Parathyroid adenoma (tissue), 2 donors: Measurements from ENCODE around the gene ASGR2.
"Not testable (repeated sequence)": the region's sequence is repeated elsewhere in the genome, so short reads cannot be mapped to it uniquely, and the experiment has no call there.

ENCODE experiments used
- H2AFZ ChIP-seq: fragments of 300-600 bp; sonication (generic); one replicate; pipeline ENCODE4 v1.7.0; 2017; ENCODE audit warnings: antibody characterized with exemption, mild to moderate bottlenecking
- H3K27ac ChIP-seq: fragments of 300-600 bp; sonication (generic); one replicate; pipeline ENCODE4 v1.7.0; 2017
- H3K27me3 ChIP-seq: fragments of 300-600 bp; sonication (generic); one replicate; pipeline ENCODE4 v1.7.0; 2017; ENCODE audit warnings: low read length; ENCODE audit not compliant: control insufficient read depth, insufficient read depth
- H3K36me3 ChIP-seq: fragments of 300-600 bp; sonication (generic); one replicate; pipeline ENCODE4 v1.7.0; 2017; ENCODE audit warnings: low read length; ENCODE audit not compliant: control insufficient read depth, insufficient read depth
- H3K4me1 ChIP-seq: fragments of 300-600 bp; sonication (generic); one replicate; pipeline ENCODE4 v1.7.0; 2017; ENCODE audit warnings: control low read depth
- H3K4me2 ChIP-seq: fragments of 300-600 bp; sonication (generic); one replicate; pipeline ENCODE4 v1.7.0; 2017; ENCODE audit warnings: low read length
- H3K4me3 ChIP-seq: fragments of 300-600 bp; sonication (generic); one replicate; pipeline ENCODE4 v1.7.0; 2017; ENCODE audit warnings: low read depth, low read length
- H3K79me2 ChIP-seq: fragments of 300-600 bp; sonication (generic); one replicate; pipeline ENCODE4 v1.7.0; 2017; ENCODE audit warnings: control low read depth
- H3K9ac ChIP-seq: fragments of 300-600 bp; sonication (generic); one replicate; pipeline ENCODE4 v1.7.0; 2017; ENCODE audit warnings: mild to moderate bottlenecking
- H3K9me3 ChIP-seq: fragments of 300-600 bp; sonication (generic); one replicate; pipeline ENCODE4 v1.7.0; 2017; ENCODE audit warnings: low read length; ENCODE audit not compliant: control insufficient read depth
- TF ChIP-seq, protein P1 (sequence below): fragments of 300-600 bp; sonication (generic); IDR thresholded peaks from one replicate; pipeline ENCODE4 v1.7.0; 2017; ENCODE audit warnings: antibody characterized with exemption, mild to moderate bottlenecking
- donor health status: primary hyperparathyroidism.

ASGR2 gene

DNA sequence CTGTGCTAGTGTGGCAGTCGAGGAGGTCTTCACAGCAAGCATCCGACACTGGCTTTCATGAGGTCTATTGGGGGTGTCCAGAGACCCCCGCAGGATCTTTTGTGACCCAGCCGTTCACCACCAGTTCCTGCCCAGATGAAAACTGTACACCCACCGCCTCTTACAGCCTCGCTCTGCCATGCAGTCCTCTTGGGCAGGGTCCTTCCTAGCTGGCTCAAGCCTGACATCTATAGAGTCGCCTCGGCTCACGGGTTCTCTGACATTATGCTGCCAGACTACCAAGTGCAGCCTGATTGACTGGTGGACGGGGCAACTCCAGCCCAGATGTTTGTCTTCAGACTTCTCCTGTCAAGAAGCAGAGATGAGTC is 20.0 kb downstream of the ASGR2 start:
- Histone ChIP-seq H3K27me3 (no peaks in the 10 kb centered on the region), H3K4me3 (no peak overlapping the region), H3K79me2 (no peaks in the 10 kb centered on the region), H3K4me1 (no peaks in the 10 kb centered on the region), H2AFZ (no peak overlapping the region), H3K36me3 (no peaks in the 10 kb centered on the region), H3K4me2 (no peak overlapping the region), H3K9ac (no peak overlapping the region), H3K9me3 (no peaks in the 10 kb centered on the region), H3K27ac (no peak overlapping the region)
- TF ChIP-seq, protein P1, sequence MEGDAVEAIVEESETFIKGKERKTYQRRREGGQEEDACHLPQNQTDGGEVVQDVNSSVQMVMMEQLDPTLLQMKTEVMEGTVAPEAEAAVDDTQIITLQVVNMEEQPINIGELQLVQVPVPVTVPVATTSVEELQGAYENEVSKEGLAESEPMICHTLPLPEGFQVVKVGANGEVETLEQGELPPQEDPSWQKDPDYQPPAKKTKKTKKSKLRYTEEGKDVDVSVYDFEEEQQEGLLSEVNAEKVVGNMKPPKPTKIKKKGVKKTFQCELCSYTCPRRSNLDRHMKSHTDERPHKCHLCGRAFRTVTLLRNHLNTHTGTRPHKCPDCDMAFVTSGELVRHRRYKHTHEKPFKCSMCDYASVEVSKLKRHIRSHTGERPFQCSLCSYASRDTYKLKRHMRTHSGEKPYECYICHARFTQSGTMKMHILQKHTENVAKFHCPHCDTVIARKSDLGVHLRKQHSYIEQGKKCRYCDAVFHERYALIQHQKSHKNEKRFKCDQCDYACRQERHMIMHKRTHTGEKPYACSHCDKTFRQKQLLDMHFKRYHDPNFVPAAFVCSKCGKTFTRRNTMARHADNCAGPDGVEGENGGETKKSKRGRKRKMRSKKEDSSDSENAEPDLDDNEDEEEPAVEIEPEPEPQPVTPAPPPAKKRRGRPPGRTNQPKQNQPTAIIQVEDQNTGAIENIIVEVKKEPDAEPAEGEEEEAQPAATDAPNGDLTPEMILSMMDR: no peak

DNA sequence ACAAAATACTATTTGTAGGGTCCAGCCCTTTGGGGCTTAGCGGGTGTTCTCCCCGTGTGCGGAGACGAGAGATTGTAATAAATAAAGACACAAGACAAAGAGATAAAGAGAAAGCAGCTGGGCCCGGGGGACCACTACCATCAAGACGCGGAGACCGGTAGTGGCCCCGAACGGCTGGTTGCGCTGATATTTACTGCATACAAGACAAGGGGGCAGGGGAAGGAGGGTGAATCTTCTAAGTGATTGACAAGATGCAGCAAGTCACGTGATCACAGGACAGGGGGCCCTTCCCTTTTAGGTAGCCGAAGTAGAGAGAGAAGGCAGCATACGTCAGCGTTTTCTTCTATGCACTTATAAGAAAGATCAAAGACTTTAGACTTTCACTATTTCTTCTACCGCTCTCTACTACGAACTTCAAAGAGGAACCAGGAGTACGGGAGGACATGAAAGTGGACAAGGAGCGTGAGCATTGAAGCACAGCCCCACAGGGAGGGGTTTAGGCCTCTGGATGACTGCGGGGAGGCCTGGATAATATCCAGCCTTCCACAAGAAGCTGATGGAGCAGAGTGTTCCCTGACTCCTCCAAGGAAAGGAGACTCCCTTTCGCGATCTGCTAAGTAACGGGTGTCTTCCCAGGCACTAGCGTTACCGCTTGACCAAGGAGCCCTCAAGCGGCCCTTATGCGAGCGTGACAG is 23.2 kb downstream of the ASGR2 start:
- H3K36me3 ChIP-seq, H3K27ac ChIP-seq, H3K79me2 ChIP-seq, H3K4me1 ChIP-seq, H3K9ac ChIP-seq, H2AFZ ChIP-seq, H3K9me3 ChIP-seq, H3K4me2 ChIP-seq, H3K27me3 ChIP-seq, H3K4me3 ChIP-seq: not testable (repeated sequence)

DNA sequence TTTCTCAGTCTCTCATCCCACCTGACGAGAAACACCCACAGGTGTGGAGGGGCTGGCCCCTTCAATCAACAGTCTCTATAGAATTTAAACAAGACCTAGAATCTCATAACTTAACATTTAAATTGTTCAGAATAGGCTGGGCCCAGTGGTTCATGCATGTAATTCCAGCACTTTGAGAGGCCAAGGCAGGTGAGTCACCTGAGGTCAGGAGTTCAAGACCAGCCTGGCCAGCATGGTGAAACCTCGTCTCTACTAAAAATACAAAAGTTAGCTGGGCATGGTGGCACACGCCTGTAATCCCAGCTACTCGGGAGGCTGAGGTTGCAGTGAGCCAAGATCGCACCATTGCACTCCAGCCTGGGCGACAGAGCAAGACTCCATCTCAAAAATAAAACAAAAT is 25.1 kb downstream of the ASGR2 start:
- H2AFZ ChIP-seq, H3K27me3 ChIP-seq, H3K27ac ChIP-seq: not testable (repeated sequence)

DNA sequence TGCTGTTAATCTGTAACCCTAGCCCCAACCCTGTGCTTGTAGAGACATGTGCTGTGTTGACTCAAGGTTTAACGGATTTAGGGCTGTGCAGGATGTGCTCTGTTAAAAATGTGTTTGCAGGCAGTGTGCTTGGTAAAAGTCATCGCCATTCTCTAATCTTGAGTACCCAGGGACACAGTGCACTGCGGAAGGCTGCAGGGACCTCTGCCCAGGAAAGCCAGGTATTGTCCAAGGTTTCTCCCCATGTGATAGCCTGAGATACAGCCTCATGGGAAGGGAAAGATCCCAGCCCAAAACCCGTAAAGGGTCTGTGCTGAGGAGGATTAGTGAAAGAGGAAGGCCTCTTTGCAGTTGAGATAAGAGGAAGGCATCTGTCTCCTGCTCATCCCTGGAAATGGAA is 26.2 kb downstream of the ASGR2 start:
- not testable (repeated sequence) for H3K9me3 ChIP-seq, H3K27ac ChIP-seq, H3K79me2 ChIP-seq

More for the DNA sequence above, 25.1 kb downstream of the ASGR2 start:
- H3K36me3 ChIP-seq, H3K9me3 ChIP-seq, H3K4me3 ChIP-seq, H3K4me1 ChIP-seq, H3K4me2 ChIP-seq, H3K79me2 ChIP-seq, H3K9ac ChIP-seq: not testable (repeated sequence)

DNA sequence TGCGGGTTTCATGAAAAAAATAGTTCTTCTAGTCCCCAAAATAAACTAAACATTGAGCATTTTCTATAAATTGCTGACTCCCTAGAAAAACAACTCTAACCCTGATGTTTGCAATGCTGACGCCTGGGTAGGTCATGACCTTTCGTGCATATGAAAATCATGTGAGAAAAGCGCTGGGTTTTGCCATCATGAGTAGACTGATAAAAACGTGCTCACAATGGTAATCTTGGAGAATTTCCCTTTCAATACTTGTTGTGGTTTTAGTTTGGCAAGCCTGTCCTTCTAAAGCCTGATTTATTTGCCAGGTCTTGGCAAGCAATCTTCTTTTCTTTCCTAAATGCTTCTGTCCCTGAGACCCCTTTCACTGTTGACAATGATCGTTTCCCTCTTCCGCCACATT is 30.5 kb downstream of the ASGR2 start:
- Histone ChIP-seq H3K9ac (no peak overlapping the region), H3K36me3 (no peaks in the 10 kb centered on the region), H3K4me1 (peaks cover 6% of the 10 kb centered on the region), H3K4me2 (no peak overlapping the region), H3K27me3 (no peaks in the 10 kb centered on the region), H3K9me3 (no peaks in the 10 kb centered on the region), H3K4me3 (no peak overlapping the region), H3K27ac (no peak overlapping the region), H2AFZ (peak overlapping the region; percentile 52), H3K79me2 (no peaks in the 10 kb centered on the region)
- TF ChIP-seq, protein P1: no peak

More for the DNA sequence above, 26.2 kb downstream of the ASGR2 start:
- H3K4me1 ChIP-seq, H2AFZ ChIP-seq, H3K27me3 ChIP-seq, H3K4me3 ChIP-seq, H3K36me3 ChIP-seq, H3K9ac ChIP-seq, H3K4me2 ChIP-seq: not testable (repeated sequence)

DNA sequence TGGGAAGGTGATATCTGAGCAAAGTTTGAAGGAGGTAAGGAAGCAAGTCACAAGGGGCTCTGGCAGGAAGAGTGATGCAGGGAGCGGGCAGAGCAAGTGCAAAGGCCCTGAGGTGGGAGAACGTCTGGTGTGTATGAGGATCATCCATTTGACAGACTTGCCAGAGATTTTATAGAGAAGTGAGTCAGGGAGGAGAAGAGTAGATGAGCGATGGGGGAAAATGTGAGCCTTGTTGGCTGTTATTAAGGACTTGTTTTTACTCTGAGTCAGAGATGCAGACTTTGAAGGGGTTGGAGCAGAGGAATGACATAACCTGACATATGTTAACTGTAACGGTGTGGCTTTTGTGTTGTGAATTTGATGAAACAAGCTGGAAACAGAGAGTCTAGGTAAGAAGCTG is 31.0 kb downstream of the ASGR2 start:
- no peaks in the 10 kb centered on the region for H3K79me2 ChIP-seq
- H3K9me3 ChIP-seq: no peaks in the 10 kb centered on the region
- no peaks in the 10 kb centered on the region for H3K36me3 ChIP-seq
- H3K4me2 ChIP-seq: no peak overlapping the region
- TF ChIP-seq, protein P1: no peak
- H3K27ac ChIP-seq: no peak overlapping the region
- peak overlapping the region; percentile 52 for H2AFZ ChIP-seq
- peaks cover 6% of the 10 kb centered on the region for H3K4me1 ChIP-seq
- no peaks in the 10 kb centered on the region for H3K27me3 ChIP-seq
- no peak overlapping the region for H3K9ac ChIP-seq
- H3K4me3 ChIP-seq: no peak overlapping the region
